T-helper 1 cell treated with Interleukin-12 subunit alpha and Interleukin-12 subunit beta and Interleukin-4 antibody, amounts not matched to agents 30 μg/mL and 1 μg/mL, for 36 hours (primary cell): ENCODE data around the gene HGF.

Experiments used
- H3K27ac Mint-ChIP-seq: one replicate; pipeline ENCODE4 v1.8.0; 2021; ENCODE audit warnings: mild to moderate bottlenecking, mixed read lengths
- H3K27me3 Mint-ChIP-seq: one replicate; pipeline ENCODE4 v1.8.0; 2021; ENCODE audit warnings: low read depth, mixed read lengths
- H3K36me3 Mint-ChIP-seq: one replicate; pipeline ENCODE4 v1.8.0; 2021; ENCODE audit warnings: low read depth, mixed read lengths
- H3K4me1 Mint-ChIP-seq: one replicate; pipeline ENCODE4 v1.8.0; 2021; ENCODE audit warnings: low read depth, mixed read lengths
- H3K4me3 Mint-ChIP-seq: one replicate; pipeline ENCODE4 v1.8.0; 2021; ENCODE audit warnings: mild to moderate bottlenecking, moderate library complexity, mixed read lengths
- H3K9me3 Mint-ChIP-seq: one replicate; pipeline ENCODE4 v1.8.0; 2021; ENCODE audit warnings: mixed read lengths

HGF gene

GRCh38 chr7:81788246-81788645 lies 18.4 kb upstream of the HGF start:
- Mint-ChIP-seq H3K4me1 (peaks cover 3% of the 10 kb centered on the region), H3K36me3 (no peaks in the 10 kb centered on the region), H3K27ac (no peak overlapping the region), H3K9me3 (no peaks in the 10 kb centered on the region), H3K4me3 (no peak overlapping the region), H3K27me3 (no peaks in the 10 kb centered on the region)

GRCh38 chr7:81783818-81784217 lies 14.0 kb upstream of the HGF start:
- H3K27me3 Mint-ChIP-seq, result no peaks in the 10 kb centered on the region
- H3K4me3 Mint-ChIP-seq, result no peak overlapping the region
- no peaks in the 10 kb centered on the region for H3K36me3 Mint-ChIP-seq
- no peaks in the 10 kb centered on the region for H3K9me3 Mint-ChIP-seq
- no peak overlapping the region for H3K27ac Mint-ChIP-seq
- H3K4me1 Mint-ChIP-seq, result no peaks in the 10 kb centered on the region

- no peak overlapping the region for H3K27ac Mint-ChIP-seq
- H3K4me1 Mint-ChIP-seq, result peaks cover 3% of the 10 kb centered on the region
- H3K4me3 Mint-ChIP-seq, result no peak overlapping the region
- no peaks in the 10 kb centered on the region for H3K9me3 Mint-ChIP-seq
- H3K27me3 Mint-ChIP-seq, result no peaks in the 10 kb centered on the region
- no peaks in the 10 kb centered on the region for H3K36me3 Mint-ChIP-seq
Measured at GRCh38 chr7:81780914-81781693, 11.3 kb upstream of the HGF start.

DNA sequence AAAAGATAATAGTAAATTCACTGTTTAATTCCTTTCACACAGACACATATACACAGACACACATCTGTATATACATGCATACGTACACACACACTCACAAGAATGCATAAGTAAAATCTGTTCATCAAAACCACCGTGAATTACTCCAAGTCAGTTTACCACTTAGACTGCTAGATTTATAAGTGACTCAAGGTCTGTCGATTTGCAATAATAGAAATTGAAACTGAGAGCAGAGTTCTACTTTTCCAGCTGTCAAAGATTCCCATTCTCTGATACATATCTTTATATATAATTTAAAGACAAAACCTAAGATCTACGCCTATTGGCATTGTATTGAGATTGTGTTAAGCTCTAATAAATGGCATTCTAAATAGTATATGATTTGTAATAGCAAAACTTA lies 9.9 kb upstream of the HGF start:
- Mint-ChIP-seq H3K27me3 (no peaks in the 10 kb centered on the region), H3K27ac (no peak overlapping the region), H3K4me3 (no peak overlapping the region), H3K36me3 (no peaks in the 10 kb centered on the region), H3K4me1 (peaks cover 3% of the 10 kb centered on the region), H3K9me3 (no peaks in the 10 kb centered on the region)

DNA sequence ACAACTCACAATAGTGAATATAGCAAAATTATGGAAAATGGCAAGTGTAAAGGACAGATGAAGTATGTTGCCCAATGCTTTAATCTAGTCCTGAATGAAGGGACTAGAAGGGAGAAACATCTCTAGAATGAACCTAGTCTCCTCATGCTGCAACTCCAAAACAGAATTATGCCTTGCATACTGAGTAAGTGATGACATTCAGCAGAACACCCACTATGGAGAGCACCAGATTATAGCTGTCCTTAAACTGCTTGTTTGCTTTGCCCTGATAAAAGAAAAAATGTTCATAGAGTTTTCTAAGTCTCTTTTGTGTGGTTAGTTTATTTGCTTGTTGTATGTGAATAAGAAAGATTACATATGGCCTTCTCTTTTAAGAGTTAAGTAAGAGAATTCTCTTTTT lies 7.8 kb upstream of the HGF start:
- peaks cover 3% of the 10 kb centered on the region for H3K4me1 Mint-ChIP-seq
- no peaks in the 10 kb centered on the region for H3K27me3 Mint-ChIP-seq
- H3K27ac Mint-ChIP-seq, result no peak overlapping the region
- H3K4me3 Mint-ChIP-seq, result no peak overlapping the region
- H3K9me3 Mint-ChIP-seq, result no peaks in the 10 kb centered on the region
- no peaks in the 10 kb centered on the region for H3K36me3 Mint-ChIP-seq

- H3K27ac Mint-ChIP-seq, result no peak overlapping the region
- no peaks in the 10 kb centered on the region for H3K27me3 Mint-ChIP-seq
- no peaks in the 10 kb centered on the region for H3K36me3 Mint-ChIP-seq
- H3K4me3 Mint-ChIP-seq, result no peak overlapping the region
- no peaks in the 10 kb centered on the region for H3K9me3 Mint-ChIP-seq
- peaks cover 3% of the 10 kb centered on the region for H3K4me1 Mint-ChIP-seq
Measured at GRCh38 chr7:81776948-81777630, 7.2 kb upstream of the HGF start.

DNA sequence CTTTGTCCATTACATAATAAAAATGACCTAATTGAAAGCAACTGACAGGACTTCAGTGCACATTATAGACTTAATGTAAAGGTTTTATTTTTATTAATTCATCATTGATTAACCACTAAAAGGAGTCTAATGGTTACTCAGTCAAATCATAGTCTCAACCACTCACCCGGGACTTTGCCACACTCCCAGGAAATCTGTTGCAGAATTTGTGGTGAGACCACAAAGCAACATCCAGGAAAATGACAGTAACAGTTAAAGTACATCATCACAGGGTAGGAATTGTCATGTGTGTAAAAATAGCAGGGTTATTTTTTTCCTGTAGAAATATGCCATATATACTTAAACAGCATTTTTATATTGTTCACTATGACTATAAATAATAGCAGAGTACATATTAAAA lies 6.3 kb upstream of the HGF start:
- Mint-ChIP-seq H3K4me1 (peaks cover 3% of the 10 kb centered on the region), H3K4me3 (no peak overlapping the region), H3K9me3 (no peaks in the 10 kb centered on the region), H3K27ac (no peak overlapping the region), H3K27me3 (no peaks in the 10 kb centered on the region), H3K36me3 (no peaks in the 10 kb centered on the region)

- Mint-ChIP-seq H3K9me3 (no peaks in the 10 kb centered on the region), H3K36me3 (no peaks in the 10 kb centered on the region), H3K4me1 (peaks cover 3% of the 10 kb centered on the region), H3K4me3 (no peak overlapping the region), H3K27ac (no peak overlapping the region), H3K27me3 (no peaks in the 10 kb centered on the region)
Measured at GRCh38 chr7:81775560-81775959, 5.7 kb upstream of the HGF start.

DNA sequence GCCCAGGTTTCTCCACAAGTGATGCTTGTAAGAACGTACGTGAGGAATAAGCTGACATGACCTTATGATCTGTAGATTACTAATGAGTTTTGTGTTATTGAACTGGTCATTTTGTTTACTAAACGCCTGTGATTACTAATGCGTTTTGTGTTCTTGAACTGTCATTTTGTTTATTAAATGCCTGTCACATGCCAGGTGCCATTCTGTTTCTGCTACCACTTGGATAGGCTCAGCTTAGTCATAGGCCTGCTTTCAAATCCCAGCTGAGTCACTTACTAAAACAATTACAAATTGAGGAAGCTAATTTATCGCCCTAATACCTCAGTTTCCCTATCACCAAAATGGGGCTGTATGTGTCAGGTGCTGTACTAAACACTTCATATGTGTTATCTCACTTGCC lies 4.7 kb upstream of the HGF start:
- Mint-ChIP-seq H3K27me3 (no peaks in the 10 kb centered on the region), H3K27ac (no peak overlapping the region), H3K4me1 (peaks cover 3% of the 10 kb centered on the region), H3K36me3 (no peaks in the 10 kb centered on the region), H3K4me3 (no peak overlapping the region), H3K9me3 (no peaks in the 10 kb centered on the region)

DNA sequence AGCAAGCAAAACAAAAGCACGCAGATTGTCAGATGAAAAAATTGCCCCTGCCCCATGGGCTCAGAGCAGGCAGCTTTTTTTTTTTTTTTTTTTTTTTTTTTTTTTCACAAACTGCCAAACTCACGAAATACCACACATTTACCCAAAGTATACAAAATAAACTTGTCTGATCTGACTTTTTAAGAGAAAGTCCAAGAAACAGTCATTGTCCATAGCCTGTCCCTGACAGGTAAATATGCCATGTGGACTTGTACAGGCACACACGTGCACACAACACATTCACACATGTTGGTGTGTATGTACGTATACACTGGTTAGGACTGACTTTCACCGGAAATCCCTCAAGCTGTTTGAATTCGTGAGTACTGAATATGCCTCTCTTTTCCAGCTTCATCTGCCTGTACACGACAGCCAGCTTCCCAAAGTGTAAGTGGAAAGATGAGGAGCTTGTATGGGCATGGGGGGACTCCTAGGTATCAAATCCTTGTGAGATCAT lies 929 bp upstream of the HGF start:
- peaks cover 2% of the 10 kb centered on the region for H3K4me1 Mint-ChIP-seq
- no peaks in the 10 kb centered on the region for H3K36me3 Mint-ChIP-seq
- no peak overlapping the region for H3K27ac Mint-ChIP-seq
- H3K9me3 Mint-ChIP-seq, result no peaks in the 10 kb centered on the region
- H3K27me3 Mint-ChIP-seq, result no peaks in the 10 kb centered on the region
- H3K4me3 Mint-ChIP-seq, result no peak overlapping the region

DNA sequence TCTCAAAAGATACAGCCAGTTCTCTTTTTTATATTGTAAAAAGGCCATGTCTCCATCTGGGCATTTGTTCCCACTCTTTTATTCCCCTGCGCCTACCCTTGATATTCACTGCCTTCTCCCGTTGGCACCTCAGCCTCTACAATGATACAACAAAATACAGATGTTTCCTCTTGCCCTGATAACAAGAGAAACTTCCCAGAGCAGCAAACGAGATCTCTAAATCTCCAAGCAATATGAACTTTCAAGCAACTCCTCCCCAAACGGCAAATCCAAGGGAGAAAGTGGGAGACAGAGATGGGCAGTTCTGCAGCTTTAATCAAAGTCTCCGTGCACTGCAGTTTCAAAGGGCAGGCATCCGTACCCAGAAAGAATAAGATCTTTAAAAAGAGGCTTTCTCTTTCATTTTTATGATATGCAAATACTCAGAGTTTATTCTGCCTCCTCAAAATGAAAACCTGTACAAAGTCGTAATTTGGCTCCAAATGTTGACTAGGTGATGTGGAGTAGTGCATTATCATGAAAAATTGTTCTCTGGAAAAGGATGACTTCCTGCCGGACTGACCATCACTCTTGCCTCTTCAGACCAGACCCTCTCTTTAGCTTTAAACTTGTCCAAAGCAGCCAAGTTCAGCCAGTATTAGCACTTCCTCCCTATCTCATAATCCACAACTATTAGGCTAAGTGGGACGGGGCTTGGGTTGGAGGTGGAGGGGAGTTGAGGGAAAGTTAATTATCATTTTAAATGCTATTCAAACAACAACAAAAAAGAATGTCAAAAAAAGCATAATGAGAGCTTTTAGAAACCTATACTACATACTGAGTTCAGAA lies 682 bp downstream of the HGF start:
- H3K27ac Mint-ChIP-seq, result no peak overlapping the region
- H3K4me1 Mint-ChIP-seq, result peaks cover 2% of the 10 kb centered on the region
- no peaks in the 10 kb centered on the region for H3K27me3 Mint-ChIP-seq
- no peaks in the 10 kb centered on the region for H3K9me3 Mint-ChIP-seq
- H3K36me3 Mint-ChIP-seq, result no peaks in the 10 kb centered on the region
- peak overlapping the region; percentile 23 for H3K4me3 Mint-ChIP-seq

- H3K36me3 Mint-ChIP-seq, result no peaks in the 10 kb centered on the region
- no peak overlapping the region for H3K4me3 Mint-ChIP-seq
- H3K4me1 Mint-ChIP-seq, result peaks cover 2% of the 10 kb centered on the region
- H3K27me3 Mint-ChIP-seq, result no peaks in the 10 kb centered on the region
- no peak overlapping the region for H3K27ac Mint-ChIP-seq
- H3K9me3 Mint-ChIP-seq, result no peaks in the 10 kb centered on the region
Measured at GRCh38 chr7:81767926-81768325, 1.9 kb downstream of the HGF start.

DNA sequence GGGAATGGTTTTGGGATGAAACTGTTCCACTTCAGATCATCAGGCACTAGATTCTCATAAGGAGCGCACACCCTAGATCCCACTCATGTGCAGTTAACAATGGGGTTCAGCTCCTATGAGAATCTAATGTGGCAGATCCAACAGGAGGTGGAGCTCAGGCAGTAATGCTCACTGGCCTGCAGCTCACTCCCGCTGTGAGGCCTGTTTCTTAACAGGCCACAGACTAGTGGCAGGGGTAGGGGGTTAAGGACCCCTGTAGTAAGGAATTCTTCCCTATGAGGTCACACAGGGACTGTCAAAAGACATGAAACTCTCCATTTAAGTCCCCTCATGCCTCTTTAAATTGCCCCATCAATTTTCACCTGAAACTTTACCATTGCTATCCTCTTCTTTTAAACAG lies 8.0 kb downstream of the HGF start:
- Mint-ChIP-seq H3K9me3 (no peaks in the 10 kb centered on the region), H3K4me1 (peaks cover 2% of the 10 kb centered on the region)

DNA sequence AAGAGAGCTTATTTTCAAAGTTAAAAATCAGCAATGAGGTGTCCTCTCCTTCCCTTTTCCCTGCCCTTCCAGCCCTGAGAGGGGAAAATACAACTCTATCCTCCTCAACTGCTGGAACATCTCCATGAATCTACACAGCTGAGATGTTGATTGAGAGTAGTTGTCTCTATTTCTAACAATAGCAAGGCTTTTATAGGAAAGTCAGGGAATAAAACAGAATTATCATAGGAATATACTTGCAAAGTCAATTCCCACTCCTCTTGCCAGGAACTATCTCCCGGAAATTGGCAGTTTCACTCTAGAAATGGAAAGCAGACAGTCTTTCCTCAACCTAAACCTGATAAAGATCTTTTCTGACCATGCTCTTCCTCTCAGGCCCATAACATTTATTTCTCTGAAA lies 8.8 kb downstream of the HGF start:
- Mint-ChIP-seq H3K27ac (no peak overlapping the region), H3K27me3 (no peaks in the 10 kb centered on the region), H3K36me3 (no peaks in the 10 kb centered on the region), H3K4me3 (no peak overlapping the region), H3K9me3 (no peaks in the 10 kb centered on the region), H3K4me1 (no peaks in the 10 kb centered on the region)

More for the DNA sequence above, 8.0 kb downstream of the HGF start:
- Mint-ChIP-seq H3K36me3 (no peaks in the 10 kb centered on the region), H3K27me3 (no peaks in the 10 kb centered on the region), H3K4me3 (no peak overlapping the region), H3K27ac (no peak overlapping the region)
